Trophoblast cell (in vitro differentiated cells and primary cell): ENCODE measurements around the gene FXYD3.

Source experiments
- DNase-seq, 2 donors: peaks; one replicate each; pipeline ENCODE4 v3.0.0-alpha.2; 2016
- H2AFZ ChIP-seq: 2 replicates; pipeline ENCODE4 v1.6.1; 2013; ENCODE audit warnings: low read length, moderate library complexity, mild to moderate bottlenecking; ENCODE audit not compliant: insufficient read depth, poor library complexity
- H2AK5ac ChIP-seq: 2 replicates; pipeline ENCODE4 v1.6.1; 2013; ENCODE audit warnings: mild to moderate bottlenecking, low read length
- H2BK120ac ChIP-seq: 2 replicates; pipeline ENCODE4 v1.6.1; 2013; ENCODE audit warnings: low read length, mild to moderate bottlenecking, moderate library complexity; ENCODE audit not compliant: insufficient read depth, poor library complexity
- H2BK12ac ChIP-seq: 2 replicates; pipeline ENCODE4 v1.6.1; 2013; ENCODE audit warnings: mild to moderate bottlenecking, low read length, moderate library complexity
- H2BK5ac ChIP-seq: 2 replicates; pipeline ENCODE4 v1.6.1; 2013; ENCODE audit warnings: low read length, low read depth, moderate library complexity, mild to moderate bottlenecking; ENCODE audit not compliant: poor library complexity
- H3K14ac ChIP-seq: 2 replicates; pipeline ENCODE4 v1.6.1; 2013; ENCODE audit warnings: mild to moderate bottlenecking, low read length
- H3K18ac ChIP-seq: 2 replicates; pipeline ENCODE4 v1.6.1; 2013; ENCODE audit warnings: mild to moderate bottlenecking, low read length
- H3K23ac ChIP-seq: 2 replicates; pipeline ENCODE4 v1.6.1; 2013; ENCODE audit warnings: low read length
- H3K27ac ChIP-seq: 2 replicates; pipeline ENCODE4 v1.5.1; 2013; ENCODE audit warnings: low read depth, mild to moderate bottlenecking, inconsistent platforms, low read length, moderate library complexity
- H3K27me3 ChIP-seq: 2 replicates; pipeline ENCODE4 v1.6.1; 2013; ENCODE audit warnings: inconsistent platforms, mild to moderate bottlenecking, low read length, moderate library complexity; ENCODE audit not compliant: insufficient read depth
- H3K36me3 ChIP-seq, 2 experiments: 1 replicate in 1 of 2; 2 replicates in 1 of 2; pipeline ENCODE4 v1.6.1; 2013; ENCODE audit warnings: low read length in 2 of 2, mild to moderate bottlenecking in 2 of 2, moderate library complexity in 1 of 2; ENCODE audit not compliant: insufficient read depth in 2 of 2, control insufficient read depth in 1 of 2
- H3K4ac ChIP-seq: 2 replicates; pipeline ENCODE4 v1.6.1; 2013; ENCODE audit warnings: low read depth, mild to moderate bottlenecking, low read length, moderate library complexity
- H3K4me1 ChIP-seq, 2 experiments: 1 replicate in 1 of 2; 2 replicates in 1 of 2; pipeline ENCODE4 v1.6.1; 2013; ENCODE audit warnings: low read length in 2 of 2, mild to moderate bottlenecking in 2 of 2, moderate library complexity in 1 of 2; ENCODE audit not compliant: insufficient read depth in 2 of 2, control insufficient read depth in 1 of 2
- H3K4me2 ChIP-seq: 2 replicates; pipeline ENCODE4 v1.6.1; 2013; ENCODE audit warnings: inconsistent platforms, mild to moderate bottlenecking, low read length, moderate library complexity
- H3K4me3 ChIP-seq: 2 replicates; pipeline ENCODE4 v1.5.1; 2013; ENCODE audit warnings: mild to moderate bottlenecking, low read depth, low read length, inconsistent platforms
- H3K79me1 ChIP-seq: one replicate; pipeline ENCODE4 v1.6.1; 2013; ENCODE audit warnings: low read length
- H3K79me2 ChIP-seq: 2 replicates; pipeline ENCODE4 v1.6.1; 2013; ENCODE audit warnings: low read length, mild to moderate bottlenecking; ENCODE audit not compliant: control insufficient read depth, insufficient read depth, poor library complexity
- H3K9ac ChIP-seq: 2 replicates; pipeline ENCODE4 v1.6.1; 2013; ENCODE audit warnings: mild to moderate bottlenecking, low read length
- H3K9me3 ChIP-seq: 2 replicates; pipeline ENCODE4 v1.6.1; 2013; ENCODE audit warnings: low read depth, mild to moderate bottlenecking, control low read depth, inconsistent platforms, low read length; ENCODE audit not compliant: insufficient read depth
- H4K12ac ChIP-seq: 2 replicates; pipeline ENCODE4 v1.6.1; 2013; ENCODE audit warnings: low read depth, mild to moderate bottlenecking, low read length, moderate library complexity
- H4K8ac ChIP-seq: 2 replicates; pipeline ENCODE4 v1.6.1; 2013; ENCODE audit warnings: low read depth, mild to moderate bottlenecking, low read length, moderate library complexity
- H4K91ac ChIP-seq: one replicate; pipeline ENCODE4 v1.6.1; 2013; ENCODE audit warnings: low read depth, mild to moderate bottlenecking, low read length, moderate library complexity
- WGBS: extraction: QIAGEN DNeasy Blood & Tissue Kit; methylation state at CpG from one replicate; pipeline ENCODE4 v1.1.7; 2013; ENCODE audit warnings: missing lambda C conversion rate; ENCODE audit not compliant: insufficient read length, insufficient coverage; ENCODE audit errors: extremely low coverage; 5-methylcytosine and 5-hydroxymethylcytosine counted together

The FXYD3 gene

GRCh38 chr19:35124098-35125060, 8.8 kb downstream of the FXYD3 start:
- WGBS: 100% methylated on average over 1 of the region's 42 CpGs
- peak; percentile 86 to 95 for DNase-seq
- Histone ChIP-seq H3K4ac (no peak overlapping the region), H3K4me1 (no peaks in the 10 kb centered on the region), H3K18ac (no peak overlapping the region), H4K91ac (no peak overlapping the region), H3K79me2 (no peaks in the 10 kb centered on the region), H3K27me3 (no peaks in the 10 kb centered on the region), H2AFZ (no peak overlapping the region), H4K12ac (no peak overlapping the region), H3K23ac (no peak overlapping the region), H2AK5ac (no peak overlapping the region), H3K27ac (no peak overlapping the region), H3K9me3 (peaks cover 2% of the 10 kb centered on the region), H3K9ac (no peak overlapping the region), H4K8ac (no peak overlapping the region), H2BK120ac (no peak overlapping the region), H2BK5ac (no peak overlapping the region), H3K4me3 (peak overlapping the region; percentile 34), H3K36me3 (no peaks in the 10 kb centered on the region), H3K14ac (no peak overlapping the region), H2BK12ac (no peak overlapping the region), H3K79me1 (no peaks in the 10 kb centered on the region), H3K4me2 (peak overlapping the region; percentile 50)

- H2AK5ac ChIP-seq: no peak overlapping the region
- no peaks in the 10 kb centered on the region for H3K27me3 ChIP-seq
- no peak for DNase-seq
- no peak overlapping the region for H4K8ac ChIP-seq
- H3K9ac ChIP-seq: no peak overlapping the region
- H3K4me1 ChIP-seq: no peaks in the 10 kb centered on the region
- no peak overlapping the region for H3K14ac ChIP-seq
- no peaks in the 10 kb centered on the region for H3K79me2 ChIP-seq
- H3K36me3 ChIP-seq: no peaks in the 10 kb centered on the region
- H3K79me1 ChIP-seq: no peaks in the 10 kb centered on the region
- no peak overlapping the region for H3K4me3 ChIP-seq
- no peak overlapping the region for H3K4me2 ChIP-seq
- H2AFZ ChIP-seq: no peak overlapping the region
- no peak overlapping the region for H4K12ac ChIP-seq
- H3K4ac ChIP-seq: no peak overlapping the region
- no peak overlapping the region for H2BK120ac ChIP-seq
- H2BK5ac ChIP-seq: no peak overlapping the region
- H2BK12ac ChIP-seq: no peak overlapping the region
- peaks cover 2% of the 10 kb centered on the region for H3K9me3 ChIP-seq
- WGBS: no CpG with 5 or more reads among the region's 19 CpGs
- no peak overlapping the region for H3K23ac ChIP-seq
- H3K18ac ChIP-seq: no peak overlapping the region
- no peak overlapping the region for H4K91ac ChIP-seq
- no peak overlapping the region for H3K27ac ChIP-seq
Measured at GRCh38 chr19:35125270-35125717, 9.7 kb downstream of the FXYD3 start.

GRCh38 chr19:35125749-35126623, 10.4 kb downstream of the FXYD3 start:
- H4K8ac ChIP-seq: no peak overlapping the region
- no peak overlapping the region for H2BK120ac ChIP-seq
- no peak for DNase-seq
- H3K36me3 ChIP-seq: no peaks in the 10 kb centered on the region
- no peak overlapping the region for H3K9ac ChIP-seq
- peaks cover 2% of the 10 kb centered on the region for H3K9me3 ChIP-seq
- H2AFZ ChIP-seq: no peak overlapping the region
- no peaks in the 10 kb centered on the region for H3K79me2 ChIP-seq
- H3K23ac ChIP-seq: no peak overlapping the region
- H2BK5ac ChIP-seq: no peak overlapping the region
- no CpG with 5 or more reads among the region's 35 CpGs for WGBS
- no peak overlapping the region for H2BK12ac ChIP-seq
- no peaks in the 10 kb centered on the region for H3K79me1 ChIP-seq
- no peaks in the 10 kb centered on the region for H3K27me3 ChIP-seq
- no peak overlapping the region for H3K4me2 ChIP-seq
- no peak overlapping the region for H3K4me3 ChIP-seq
- H3K18ac ChIP-seq: no peak overlapping the region
- no peaks in the 10 kb centered on the region for H3K4me1 ChIP-seq
- H3K27ac ChIP-seq: no peak overlapping the region
- no peak overlapping the region for H4K91ac ChIP-seq
- H4K12ac ChIP-seq: no peak overlapping the region
- no peak overlapping the region for H2AK5ac ChIP-seq
- no peak overlapping the region for H3K14ac ChIP-seq
- H3K4ac ChIP-seq: no peak overlapping the region

- Histone ChIP-seq H3K4me3 (no peak overlapping the region), H2AK5ac (no peak overlapping the region), H4K91ac (no peak overlapping the region), H3K9ac (no peak overlapping the region), H4K12ac (no peak overlapping the region), H2AFZ (no peak overlapping the region), H3K18ac (no peak overlapping the region), H3K36me3 (no peaks in the 10 kb centered on the region), H3K27me3 (no peaks in the 10 kb centered on the region), H2BK5ac (no peak overlapping the region), H3K4me2 (no peak overlapping the region), H3K9me3 (peaks cover 2% of the 10 kb centered on the region), H3K79me2 (no peaks in the 10 kb centered on the region), H2BK12ac (no peak overlapping the region), H3K23ac (no peak overlapping the region), H3K27ac (no peak overlapping the region), H3K4ac (no peak overlapping the region), H4K8ac (no peak overlapping the region), H2BK120ac (no peak overlapping the region), H3K79me1 (no peaks in the 10 kb centered on the region), H3K4me1 (no peaks in the 10 kb centered on the region), H3K14ac (no peak overlapping the region)
- no CpG with 5 or more reads among the region's 20 CpGs for WGBS
- no peak for DNase-seq
Measured at GRCh38 chr19:35126624-35126959, 11.0 kb downstream of the FXYD3 start.
